DOHH2 (cell line): ENCODE data around the gene HDAC8.
"Not testable (repeated sequence)": the region's sequence is repeated elsewhere in the genome, so short reads cannot be mapped to it uniquely, and the experiment has no call there.

Source experiments
- H3F3A ChIP-seq: fragments of 200-600 bp; sonication (generic), shearing (Covaris generic); 2 replicates; pipeline ENCODE4 v1.6.0; 2016; ENCODE audit warnings: antibody characterized with exemption, mild to moderate bottlenecking; ENCODE audit not compliant: control insufficient read depth, insufficient read depth
- H3K27ac ChIP-seq: fragments of 200-600 bp; sonication (generic); 2 replicates; pipeline ENCODE4 v1.5.1; 2014; ENCODE audit warnings: low read depth, mild to moderate bottlenecking, low read length, moderate library complexity
- H3K27me3 ChIP-seq: fragments of 200-600 bp; sonication (generic); 2 replicates; pipeline ENCODE4 v1.6.1; 2014; ENCODE audit warnings: mild to moderate bottlenecking, low read length, mixed read lengths; ENCODE audit not compliant: control insufficient read depth
- H3K36me3 ChIP-seq: fragments of 200-600 bp; sonication (generic); 2 replicates; pipeline ENCODE4 v1.6.1; 2014; ENCODE audit warnings: mild to moderate bottlenecking, low read length, moderate library complexity, mixed read lengths; ENCODE audit not compliant: control insufficient read depth
- H3K4me1 ChIP-seq: fragments of 200-600 bp; sonication (generic); 2 replicates; pipeline ENCODE4 v1.6.1; 2014; ENCODE audit warnings: mild to moderate bottlenecking, low read length, mixed read lengths; ENCODE audit not compliant: control insufficient read depth
- H3K4me2 ChIP-seq: fragments of 200-600 bp; sonication (generic); 2 replicates; pipeline ENCODE4 v1.6.0; 2014; ENCODE audit warnings: mild to moderate bottlenecking, low read length, moderate library complexity
- H3K4me3 ChIP-seq: fragments of 200-600 bp; sonication (generic); 2 replicates; pipeline ENCODE4 v1.5.1; 2014; ENCODE audit warnings: mild to moderate bottlenecking, low read length, mixed read lengths
- H3K79me2 ChIP-seq: fragments of 200-600 bp; sonication (generic); 2 replicates; pipeline ENCODE4 v1.6.1; 2014; ENCODE audit warnings: mild to moderate bottlenecking, low read length, mixed read lengths; ENCODE audit not compliant: control insufficient read depth
- H3K9me2 ChIP-seq: fragments of 200-600 bp; sonication (generic); replicated peaks from 2 replicates; pipeline ENCODE4 v1.6.1; 2014; ENCODE audit warnings: mild to moderate bottlenecking, low read length, mixed read lengths; ENCODE audit not compliant: control insufficient read depth
- H3K9me3 ChIP-seq: fragments of 200-600 bp; sonication (generic); 2 replicates; pipeline ENCODE4 v1.6.1; 2014; ENCODE audit warnings: antibody characterized with exemption, low read length, mixed read lengths; ENCODE audit not compliant: control insufficient read depth, insufficient read depth
- H4K20me1 ChIP-seq: fragments of 200-600 bp; sonication (generic); 2 replicates; pipeline ENCODE4 v1.6.0; 2014; ENCODE audit warnings: low read depth, mild to moderate bottlenecking, antibody characterized with exemption, low read length, moderate library complexity; ENCODE audit not compliant: control insufficient read depth, insufficient read depth
- EZH2phosphoT487 ChIP-seq: fragments of 200-600 bp; sonication (generic); IDR thresholded peaks from 2 replicates; pipeline ENCODE4 v1.6.1; 2017; ENCODE audit warnings: borderline replicate concordance, mild to moderate bottlenecking, antibody characterized with exemption, low read length, moderate library complexity, mixed read lengths
- TF ChIP-seq, protein P1 (sequence below): fragments of 200-600 bp; sonication (generic); IDR thresholded peaks from one replicate; pipeline ENCODE4 v1.5.1; 2014; ENCODE audit warnings: antibody characterized with exemption, mild to moderate bottlenecking, low read depth, low read length; ENCODE audit not compliant: poor library complexity, severe bottlenecking

Gene HDAC8

DNA sequence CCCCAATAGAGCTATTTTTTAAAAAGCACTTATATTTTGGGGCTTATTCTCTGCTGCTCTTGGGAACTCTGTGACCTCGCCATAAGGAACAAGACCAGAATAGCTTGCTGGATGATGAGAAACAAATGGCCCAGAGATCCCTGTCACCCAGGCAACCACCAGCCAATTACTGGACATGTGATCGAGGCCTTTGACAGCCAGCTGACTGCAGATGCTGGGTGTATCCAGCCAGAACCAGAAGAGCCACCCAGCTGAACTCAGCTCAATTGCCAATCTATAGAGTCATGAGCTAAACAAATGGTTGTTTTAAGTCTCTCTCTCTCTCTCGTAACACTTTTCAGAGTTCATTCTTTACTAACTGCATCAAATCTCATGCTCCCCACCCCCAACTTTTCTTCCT is 242.5 kb downstream of the HDAC8 start:
- Histone ChIP-seq H3K79me2 (no peaks in the 10 kb centered on the region), H4K20me1 (no peaks in the 10 kb centered on the region), H3K4me3 (no peak overlapping the region), H3K27ac (no peak overlapping the region), H3K27me3 (no peaks in the 10 kb centered on the region), H3K9me3 (no peaks in the 10 kb centered on the region), H3F3A (no peaks in the 10 kb centered on the region), H3K4me1 (no peaks in the 10 kb centered on the region), H3K9me2 (no peaks in the 10 kb centered on the region), H3K4me2 (no peak overlapping the region), H3K36me3 (no peaks in the 10 kb centered on the region)
- no peak for TF ChIP-seq EZH2phosphoT487
- TF ChIP-seq, protein P1, sequence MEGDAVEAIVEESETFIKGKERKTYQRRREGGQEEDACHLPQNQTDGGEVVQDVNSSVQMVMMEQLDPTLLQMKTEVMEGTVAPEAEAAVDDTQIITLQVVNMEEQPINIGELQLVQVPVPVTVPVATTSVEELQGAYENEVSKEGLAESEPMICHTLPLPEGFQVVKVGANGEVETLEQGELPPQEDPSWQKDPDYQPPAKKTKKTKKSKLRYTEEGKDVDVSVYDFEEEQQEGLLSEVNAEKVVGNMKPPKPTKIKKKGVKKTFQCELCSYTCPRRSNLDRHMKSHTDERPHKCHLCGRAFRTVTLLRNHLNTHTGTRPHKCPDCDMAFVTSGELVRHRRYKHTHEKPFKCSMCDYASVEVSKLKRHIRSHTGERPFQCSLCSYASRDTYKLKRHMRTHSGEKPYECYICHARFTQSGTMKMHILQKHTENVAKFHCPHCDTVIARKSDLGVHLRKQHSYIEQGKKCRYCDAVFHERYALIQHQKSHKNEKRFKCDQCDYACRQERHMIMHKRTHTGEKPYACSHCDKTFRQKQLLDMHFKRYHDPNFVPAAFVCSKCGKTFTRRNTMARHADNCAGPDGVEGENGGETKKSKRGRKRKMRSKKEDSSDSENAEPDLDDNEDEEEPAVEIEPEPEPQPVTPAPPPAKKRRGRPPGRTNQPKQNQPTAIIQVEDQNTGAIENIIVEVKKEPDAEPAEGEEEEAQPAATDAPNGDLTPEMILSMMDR, result no peak

DNA sequence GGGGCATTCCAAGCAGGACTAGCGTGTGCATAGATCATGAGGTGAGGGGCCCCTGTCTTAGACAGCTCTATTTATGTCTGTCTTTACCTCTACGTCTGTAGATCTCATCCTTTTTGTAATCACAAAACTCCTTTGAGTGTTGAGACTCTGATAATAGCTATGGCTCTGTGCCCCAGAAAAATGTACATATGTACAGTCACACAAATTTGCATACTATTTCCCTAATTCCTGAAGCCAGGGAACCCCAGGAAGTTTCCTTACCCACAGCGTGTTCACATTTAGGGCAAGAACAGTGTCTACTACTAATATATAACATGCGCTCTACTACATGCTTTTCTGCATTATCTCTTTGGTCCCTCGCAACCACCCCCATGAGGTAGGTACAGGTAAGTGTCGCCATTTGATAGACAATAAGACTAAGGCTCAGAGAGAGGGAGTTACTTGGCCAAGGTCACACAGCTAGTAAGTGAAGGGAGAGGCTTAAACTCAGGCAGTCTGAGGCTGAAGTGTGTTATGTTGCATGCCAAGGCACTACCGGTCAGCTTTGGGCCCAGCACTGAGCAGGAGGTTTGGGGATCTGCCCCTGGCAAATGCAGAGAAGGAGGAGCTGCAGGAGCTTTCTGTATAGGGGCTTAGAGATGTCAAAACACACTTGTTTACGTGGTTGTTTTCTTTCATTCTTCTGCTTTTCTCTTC is 245.9 kb downstream of the HDAC8 start:
- Histone ChIP-seq H3K79me2 (no peaks in the 10 kb centered on the region), H3K36me3 (no peaks in the 10 kb centered on the region), H3K4me1 (no peaks in the 10 kb centered on the region), H3K4me2 (no peak overlapping the region), H3F3A (no peaks in the 10 kb centered on the region), H3K27ac (no peak overlapping the region), H3K9me2 (no peaks in the 10 kb centered on the region), H3K9me3 (no peaks in the 10 kb centered on the region), H4K20me1 (no peaks in the 10 kb centered on the region), H3K4me3 (no peak overlapping the region), H3K27me3 (no peaks in the 10 kb centered on the region)
- no peak for TF ChIP-seq EZH2phosphoT487
- TF ChIP-seq, protein P1, result no peak

DNA sequence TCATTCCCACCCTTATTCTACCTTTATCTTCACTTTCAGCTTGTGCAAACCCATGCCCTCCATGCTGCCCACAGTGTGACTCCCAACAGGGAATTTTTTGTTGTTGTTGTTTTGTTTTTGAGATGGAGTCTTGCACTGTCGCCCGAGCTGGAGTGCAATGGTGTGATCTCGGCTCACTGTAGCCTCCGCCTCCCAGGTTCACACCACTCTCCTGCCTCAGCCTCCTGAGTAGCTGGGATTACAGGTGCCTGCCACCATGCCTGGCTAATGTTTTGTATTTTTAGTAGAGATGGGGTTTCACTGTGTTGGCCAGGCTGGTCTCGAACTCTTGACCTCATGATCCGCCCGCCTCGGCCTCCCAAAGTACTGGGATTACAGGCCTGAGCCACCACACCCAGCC is 253.0 kb downstream of the HDAC8 start:
- not testable (repeated sequence) for H3K4me2 ChIP-seq, H3K27ac ChIP-seq, H4K20me1 ChIP-seq, H3F3A ChIP-seq, H3K9me3 ChIP-seq, H3K4me3 ChIP-seq, H3K36me3 ChIP-seq, H3K79me2 ChIP-seq, H3K9me2 ChIP-seq, H3K27me3 ChIP-seq, H3K4me1 ChIP-seq

DNA sequence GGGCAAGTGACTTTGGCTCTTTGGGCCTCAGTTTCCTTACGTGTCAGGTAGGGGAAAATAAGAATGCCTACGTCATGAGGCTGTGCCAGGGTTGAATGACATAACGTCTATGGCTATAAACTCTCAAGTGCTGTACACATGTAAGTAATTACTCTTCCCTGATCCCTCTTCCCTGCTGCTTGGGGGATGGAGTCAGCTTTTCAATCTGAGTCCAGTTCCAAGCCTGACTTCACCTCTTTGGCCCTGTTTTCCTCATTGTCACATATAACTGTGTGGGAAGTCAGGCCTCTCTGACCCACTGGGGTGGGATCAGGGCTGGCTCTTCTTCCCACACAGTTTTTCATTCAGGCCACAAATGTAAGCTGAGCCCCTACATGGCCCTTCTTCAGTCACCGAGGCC is 255.5 kb downstream of the HDAC8 start:
- no peak overlapping the region for H3K4me2 ChIP-seq
- no peak for TF ChIP-seq EZH2phosphoT487
- TF ChIP-seq, protein P1, result no peak
- H3K4me1 ChIP-seq, result no peaks in the 10 kb centered on the region
- H3K4me3 ChIP-seq, result no peak overlapping the region
- no peaks in the 10 kb centered on the region for H3K9me3 ChIP-seq
- H3K36me3 ChIP-seq, result no peaks in the 10 kb centered on the region
- no peak overlapping the region for H3K27ac ChIP-seq
- no peaks in the 10 kb centered on the region for H3K79me2 ChIP-seq
- H4K20me1 ChIP-seq, result no peaks in the 10 kb centered on the region
- no peaks in the 10 kb centered on the region for H3F3A ChIP-seq
- no peaks in the 10 kb centered on the region for H3K9me2 ChIP-seq
- no peaks in the 10 kb centered on the region for H3K27me3 ChIP-seq
